Measurements from ENCODE around the gene PPRC1.

PPRC1 gene

DNA sequence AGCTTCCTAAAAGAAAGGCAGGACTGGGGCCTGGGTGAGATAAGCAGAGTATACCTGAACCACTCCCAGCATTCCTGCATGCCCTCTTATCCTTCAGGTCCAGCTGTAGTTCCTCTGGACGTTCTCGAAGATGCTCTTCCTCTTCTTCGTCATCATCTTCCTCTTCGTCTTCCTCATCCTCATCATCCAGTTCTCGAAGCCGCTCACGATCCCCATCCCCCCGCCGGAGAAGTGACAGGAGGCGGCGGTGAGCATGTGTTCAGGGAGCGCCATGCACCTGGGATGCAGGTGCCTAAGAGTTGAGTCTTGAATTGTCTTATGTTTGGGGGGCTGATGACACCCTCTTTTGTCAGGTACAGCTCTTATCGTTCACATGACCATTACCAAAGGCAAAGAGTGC is 15.4 kb downstream of the PPRC1 start:
- no peaks in the 10 kb centered on the region for H3K27me3 Mint-ChIP-seq
- peaks cover 56% of the 10 kb centered on the region for H3K36me3 Mint-ChIP-seq
- H3K9me3 Mint-ChIP-seq, result no peaks in the 10 kb centered on the region
- DNase-seq, result no peak
- H3K4me1 Mint-ChIP-seq, result peaks cover 22% of the 10 kb centered on the region
- CTCF ChIA-PET, result interaction anchor here (1.1 to 1.7 kb wide), 2 partner anchors 16 to 83 kb away, joined by 4 to 6 read pairs; partner anchors contain the start of gene PPRC1
- H3K27ac Mint-ChIP-seq, result no peak overlapping the region
- no peak overlapping the region for H3K4me3 Mint-ChIP-seq

DNA sequence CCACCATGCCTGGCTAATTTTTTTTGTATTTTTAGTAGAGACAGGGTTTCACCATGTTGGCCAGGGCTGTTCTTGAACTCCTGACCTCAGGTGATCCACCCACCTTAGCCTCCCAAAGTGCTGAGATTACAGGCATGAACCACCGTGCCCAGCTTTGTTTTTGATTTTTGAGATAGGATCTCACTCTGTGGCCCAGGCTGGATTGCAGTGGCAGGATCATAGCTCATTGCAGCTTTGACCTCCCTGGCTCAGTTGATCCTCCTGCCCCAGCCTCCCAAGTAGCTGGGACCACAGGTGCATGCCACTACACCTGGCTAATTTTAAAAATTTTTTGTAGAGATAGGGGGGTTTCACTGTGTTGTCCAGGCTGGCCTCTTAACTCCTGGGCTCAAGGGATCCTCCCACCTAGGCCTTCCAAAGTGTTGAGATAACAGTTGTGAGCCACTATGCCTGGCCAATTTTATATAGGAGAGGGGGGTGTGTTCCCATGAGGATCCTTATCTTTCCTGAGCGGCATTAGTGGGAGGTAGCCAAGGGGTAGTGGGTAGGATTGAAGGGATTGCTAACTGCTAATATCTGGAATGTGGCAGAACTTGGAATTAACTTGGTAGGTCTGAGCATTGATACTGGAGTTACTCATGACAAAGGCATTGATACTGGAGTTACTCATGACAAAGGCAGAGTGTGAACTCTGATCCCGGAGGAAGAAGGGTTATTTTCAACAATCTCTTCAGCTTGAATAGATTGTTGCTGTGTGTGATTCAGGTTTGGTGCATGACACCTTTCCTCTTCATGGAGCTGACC is 18.3 kb downstream of the PPRC1 start:
- no peak for DNase-seq

DNA sequence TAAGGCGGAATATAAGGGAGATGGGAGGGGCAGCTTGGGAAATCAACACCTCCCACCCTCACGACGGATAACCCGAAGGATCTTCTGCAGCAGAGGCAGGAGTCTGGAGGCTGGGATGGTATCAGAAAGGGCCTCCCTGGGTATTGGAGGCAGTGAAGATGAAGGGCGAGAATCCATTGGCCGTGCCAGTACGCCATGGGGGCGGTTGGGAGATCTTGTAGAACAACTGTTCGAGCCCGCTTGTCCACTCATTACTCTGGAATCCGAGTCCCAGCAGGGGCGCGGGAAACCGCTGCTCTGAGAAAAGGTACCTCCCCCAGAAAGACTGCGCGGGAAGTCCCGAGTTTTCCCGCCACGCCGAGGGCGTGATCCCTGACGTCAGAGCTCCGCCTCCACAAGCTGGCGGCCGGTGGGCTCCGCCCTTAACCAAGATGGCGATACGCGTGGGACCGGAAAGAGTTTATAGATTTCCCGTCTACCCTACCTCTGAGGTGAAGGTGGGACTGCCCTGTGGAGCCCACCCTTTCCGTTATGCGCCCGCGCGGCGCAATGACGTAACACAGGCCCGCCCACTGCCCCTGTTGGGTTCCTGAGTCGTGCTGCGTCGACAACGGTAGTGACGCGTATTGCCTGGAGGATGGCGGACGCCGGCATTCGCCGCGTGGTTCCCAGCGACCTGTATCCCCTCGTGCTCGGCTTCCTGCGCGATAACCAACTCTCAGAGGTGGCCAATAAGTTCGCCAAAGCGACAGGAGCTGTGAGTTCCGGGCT is 19.1 kb downstream of the PPRC1 start, which contains the start of gene NOLC1:
TSS of gene NOLC1 (plus strand) at position 616 of the 771 bp plus-strand sequence. CDS start at position 638, 22 bp downstream.
- H3K36me3 Mint-ChIP-seq, result peaks cover 56% of the 10 kb centered on the region
- H3K9me3 Mint-ChIP-seq, result no peaks in the 10 kb centered on the region
- DNase-seq, result peak; percentile 100
- H3K27ac Mint-ChIP-seq, result peak within 1 kb of the TSS; percentile 98
- H3K4me1 Mint-ChIP-seq, result peaks cover 49% of the 10 kb centered on the region
- peak within 1 kb of the TSS; percentile 98 for H3K4me3 Mint-ChIP-seq
- no peaks in the 10 kb centered on the region for H3K27me3 Mint-ChIP-seq
- CTCF ChIA-PET, result interaction anchor here (1.4 to 4.4 kb wide), 2 partner anchors 20 to 93 kb away, joined by 3 to 20 read pairs; partner anchors contain the start of genes GBF1 and PPRC1

More for the DNA sequence above, 18.3 kb downstream of the PPRC1 start:
- H3K27ac Mint-ChIP-seq, result peak overlapping the region; percentile 98
- no peaks in the 10 kb centered on the region for H3K9me3 Mint-ChIP-seq
- H3K4me1 Mint-ChIP-seq, result peaks cover 43% of the 10 kb centered on the region
- H3K36me3 Mint-ChIP-seq, result peaks cover 51% of the 10 kb centered on the region
- no peaks in the 10 kb centered on the region for H3K27me3 Mint-ChIP-seq
- H3K4me3 Mint-ChIP-seq, result peak overlapping the region; percentile 98
- CTCF ChIA-PET, result interaction anchor here (0.8 to 4.4 kb wide), 3 partner anchors 19 to 141 kb away, joined by 3 to 20 read pairs (median 3); partner anchors contain the start of genes GBF1 and PPRC1

DNA sequence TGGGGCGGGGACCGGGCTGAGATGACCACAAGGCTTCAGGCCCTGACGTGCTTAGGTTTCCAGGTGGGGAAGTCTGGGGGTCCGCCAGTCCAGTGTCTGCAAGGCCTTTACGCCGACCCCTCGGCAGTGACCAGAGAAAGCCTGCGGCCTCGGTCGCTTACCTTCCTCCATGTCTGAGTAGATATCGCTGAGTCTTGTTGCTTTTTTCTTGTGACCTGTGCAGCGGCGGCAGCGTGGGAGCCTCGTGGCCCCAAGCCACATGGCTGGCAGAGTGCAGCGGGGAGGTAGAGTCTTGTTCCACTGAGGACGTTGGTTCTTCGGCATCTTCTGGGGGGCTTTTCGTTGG is 19.7 kb downstream of the PPRC1 start:
- Mint-ChIP-seq H3K4me3 (peak overlapping the region; percentile 98), H3K27me3 (no peaks in the 10 kb centered on the region), H3K36me3 (peaks cover 58% of the 10 kb centered on the region), H3K4me1 (peaks cover 54% of the 10 kb centered on the region), H3K27ac (peak overlapping the region; percentile 98), H3K9me3 (no peaks in the 10 kb centered on the region)
- CTCF ChIA-PET, result interaction anchor here (1.4 to 4.4 kb wide), 3 partner anchors 17 to 93 kb away, joined by 3 to 20 read pairs (median 5); partner anchors contain the start of genes GBF1 and PPRC1
- no peak for DNase-seq

DNA sequence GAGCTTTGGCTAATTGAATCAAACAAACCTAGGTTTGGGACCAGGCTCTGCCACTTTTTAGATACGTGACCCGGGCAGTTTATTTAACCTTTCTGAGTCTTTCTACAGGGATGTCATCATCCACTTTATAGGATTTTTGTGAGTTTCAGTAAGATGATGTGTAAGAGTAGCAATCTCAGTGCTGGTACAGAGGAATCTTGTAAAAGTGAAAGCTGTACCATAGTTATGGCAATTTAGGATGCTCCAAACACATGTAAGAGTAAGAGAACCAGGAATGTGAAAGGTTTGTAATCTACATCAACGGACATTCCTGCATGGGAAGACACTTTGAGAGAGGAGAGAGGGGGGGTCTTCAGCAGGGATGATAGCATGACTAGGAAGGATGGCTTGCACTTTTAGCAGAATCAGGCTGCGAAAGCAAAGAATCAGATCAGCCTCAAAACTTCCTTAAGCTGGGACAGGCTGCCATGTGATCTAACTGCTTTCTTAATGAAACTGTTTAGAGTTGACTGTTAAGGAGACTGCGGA is 20.3 kb downstream of the PPRC1 start:
- peaks cover 59% of the 10 kb centered on the region for H3K4me1 Mint-ChIP-seq
- H3K27ac Mint-ChIP-seq, result peak overlapping the region; percentile 98
- H3K36me3 Mint-ChIP-seq, result peaks cover 56% of the 10 kb centered on the region
- peak overlapping the region; percentile 98 for H3K4me3 Mint-ChIP-seq
- no peak for DNase-seq
- no peaks in the 10 kb centered on the region for H3K9me3 Mint-ChIP-seq
- CTCF ChIA-PET, result interaction anchor here (2.3 to 4.4 kb wide), 2 partner anchors 16 to 21 kb away, joined by 5 to 20 read pairs; partner anchors contain the start of gene PPRC1
- H3K27me3 Mint-ChIP-seq, result no peaks in the 10 kb centered on the region

DNA sequence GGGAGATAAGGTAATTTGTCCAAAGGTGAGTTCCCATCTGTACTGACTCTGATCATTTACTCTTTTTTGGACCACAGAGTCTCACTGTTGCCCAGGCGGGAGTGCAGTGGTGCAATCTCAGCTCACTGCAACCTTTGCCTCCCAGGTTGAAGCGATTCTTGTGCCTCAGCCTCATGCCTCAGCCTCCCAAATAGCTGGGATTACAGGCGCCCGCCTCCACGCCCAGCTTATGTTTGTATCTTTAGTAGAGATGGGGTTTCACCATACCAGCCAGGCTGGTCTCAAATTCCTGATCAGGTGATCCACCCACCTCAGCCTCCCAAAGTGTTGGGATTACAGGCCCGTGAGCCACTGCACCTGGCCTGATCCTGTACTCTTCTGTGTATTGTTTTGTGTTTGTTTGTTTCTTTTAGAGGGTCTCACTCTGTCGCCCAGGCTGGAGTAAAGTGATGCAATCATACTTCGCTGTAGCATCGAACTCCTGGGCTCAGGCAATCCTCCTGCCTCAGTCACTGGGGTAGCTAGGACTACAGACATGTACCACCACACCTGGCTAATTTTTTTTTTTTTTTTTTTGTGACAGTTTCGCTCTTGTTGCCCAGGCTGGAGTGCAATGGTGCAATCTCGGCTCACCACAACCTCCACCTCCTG is 21.8 kb downstream of the PPRC1 start:
- CTCF ChIA-PET, result interaction anchor here (0.9 to 4.4 kb wide), 4 partner anchors 15 to 77 kb away, joined by 3 to 20 read pairs (median 5); partner anchors contain the start of gene PPRC1
- peaks cover 65% of the 10 kb centered on the region for H3K4me1 Mint-ChIP-seq
- no peaks in the 10 kb centered on the region for H3K27me3 Mint-ChIP-seq
- peak overlapping the region; percentile 49 for H3K27ac Mint-ChIP-seq
- H3K9me3 Mint-ChIP-seq, result no peaks in the 10 kb centered on the region
- no peak for DNase-seq
- H3K4me3 Mint-ChIP-seq, result peak overlapping the region; percentile 49
- H3K36me3 Mint-ChIP-seq, result peaks cover 56% of the 10 kb centered on the region

DNA sequence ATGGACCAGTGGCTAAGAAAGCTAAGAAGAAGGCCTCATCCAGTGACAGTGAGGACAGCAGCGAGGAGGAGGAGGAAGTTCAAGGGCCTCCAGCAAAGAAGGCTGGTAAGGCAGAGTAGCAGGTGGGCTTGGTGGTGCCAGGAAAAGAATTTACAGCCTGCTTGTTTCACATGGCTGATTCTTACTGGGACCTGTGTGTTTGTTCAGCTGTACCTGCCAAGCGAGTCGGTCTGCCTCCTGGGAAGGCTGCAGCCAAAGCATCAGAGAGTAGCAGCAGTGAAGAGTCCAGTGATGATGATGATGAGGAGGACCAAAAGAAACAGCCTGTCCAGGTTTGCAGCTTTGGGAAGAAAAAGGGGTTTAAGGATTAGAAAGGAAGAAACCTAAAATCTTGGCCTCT is 24.4 kb downstream of the PPRC1 start:
- H3K36me3 Mint-ChIP-seq, result peaks cover 71% of the 10 kb centered on the region
- no peak for DNase-seq
- peaks cover 50% of the 10 kb centered on the region for H3K4me1 Mint-ChIP-seq
- CTCF ChIA-PET, result interaction anchor here (1.2 to 1.5 kb wide), 2 partner anchors 32 to 73 kb away, joined by 3 to 5 read pairs; no protein-coding TSS in a partner anchor
- peak overlapping the region; percentile 6 for H3K27ac Mint-ChIP-seq
- no peaks in the 10 kb centered on the region for H3K27me3 Mint-ChIP-seq
- H3K4me3 Mint-ChIP-seq, result no peak overlapping the region
- H3K9me3 Mint-ChIP-seq, result no peaks in the 10 kb centered on the region

DNA sequence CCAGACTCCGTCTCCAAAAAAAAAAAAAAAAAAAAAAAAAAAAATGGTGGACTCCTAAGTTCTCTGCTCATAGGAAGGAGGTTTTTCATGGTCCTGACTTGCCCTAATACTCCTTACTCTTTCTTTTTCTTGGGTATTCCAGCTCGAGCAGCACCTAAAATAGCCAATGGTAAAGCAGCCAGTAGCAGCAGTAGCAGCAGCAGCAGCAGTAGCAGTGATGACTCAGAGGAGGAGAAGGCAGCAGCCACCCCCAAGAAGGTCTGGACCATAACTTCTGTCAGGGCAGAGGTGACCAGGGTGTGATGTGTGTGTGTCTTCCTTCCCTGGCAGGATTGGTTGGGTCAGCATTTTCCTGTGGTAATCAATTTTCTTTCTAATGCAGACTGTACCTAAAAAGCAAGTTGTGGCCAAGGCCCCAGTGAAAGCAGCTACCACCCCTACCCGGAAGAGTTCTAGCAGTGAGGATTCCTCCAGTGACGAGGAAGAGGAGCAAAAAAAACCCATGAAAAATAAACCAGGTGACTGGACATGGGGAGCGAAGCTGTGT is 26.3 kb downstream of the PPRC1 start:
- CTCF ChIA-PET, result interaction anchor here (1.7 to 3.8 kb wide), 2 partner anchors 11 to 264 kb away, joined by 3 to 25 read pairs; no protein-coding TSS in a partner anchor
- Mint-ChIP-seq H3K9me3 (no peaks in the 10 kb centered on the region), H3K4me1 (peaks cover 37% of the 10 kb centered on the region), H3K27ac (no peak overlapping the region), H3K4me3 (no peak overlapping the region), H3K27me3 (no peaks in the 10 kb centered on the region), H3K36me3 (peaks cover 70% of the 10 kb centered on the region)
- DNase-seq, result no peak

DNA sequence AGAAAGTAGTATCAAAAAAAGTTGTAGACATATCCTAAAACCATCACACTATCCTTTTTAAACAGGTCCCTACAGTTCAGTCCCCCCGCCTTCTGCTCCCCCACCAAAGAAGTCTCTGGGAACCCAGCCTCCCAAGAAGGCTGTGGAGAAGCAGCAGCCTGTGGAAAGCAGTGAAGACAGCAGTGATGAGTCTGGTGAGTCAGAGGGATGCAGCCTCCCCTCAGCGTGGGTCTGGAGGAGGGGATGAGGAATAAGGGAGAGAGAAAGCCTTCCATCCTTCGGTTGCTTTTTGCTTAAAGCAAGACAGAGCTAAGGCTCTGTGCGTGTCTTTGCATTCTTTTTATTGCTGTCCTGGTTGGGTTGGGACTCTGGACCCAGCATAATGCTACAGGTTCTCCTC is 27.0 kb downstream of the PPRC1 start:
- Mint-ChIP-seq H3K27me3 (no peaks in the 10 kb centered on the region), H3K4me1 (peaks cover 34% of the 10 kb centered on the region), H3K36me3 (peaks cover 71% of the 10 kb centered on the region), H3K9me3 (no peaks in the 10 kb centered on the region), H3K27ac (no peak overlapping the region), H3K4me3 (no peak overlapping the region)
- CTCF ChIA-PET, result interaction anchor here (1.7 to 3.8 kb wide), 2 partner anchors 10 to 263 kb away, joined by 3 to 25 read pairs; no protein-coding TSS in a partner anchor
- DNase-seq, result no peak

DNA sequence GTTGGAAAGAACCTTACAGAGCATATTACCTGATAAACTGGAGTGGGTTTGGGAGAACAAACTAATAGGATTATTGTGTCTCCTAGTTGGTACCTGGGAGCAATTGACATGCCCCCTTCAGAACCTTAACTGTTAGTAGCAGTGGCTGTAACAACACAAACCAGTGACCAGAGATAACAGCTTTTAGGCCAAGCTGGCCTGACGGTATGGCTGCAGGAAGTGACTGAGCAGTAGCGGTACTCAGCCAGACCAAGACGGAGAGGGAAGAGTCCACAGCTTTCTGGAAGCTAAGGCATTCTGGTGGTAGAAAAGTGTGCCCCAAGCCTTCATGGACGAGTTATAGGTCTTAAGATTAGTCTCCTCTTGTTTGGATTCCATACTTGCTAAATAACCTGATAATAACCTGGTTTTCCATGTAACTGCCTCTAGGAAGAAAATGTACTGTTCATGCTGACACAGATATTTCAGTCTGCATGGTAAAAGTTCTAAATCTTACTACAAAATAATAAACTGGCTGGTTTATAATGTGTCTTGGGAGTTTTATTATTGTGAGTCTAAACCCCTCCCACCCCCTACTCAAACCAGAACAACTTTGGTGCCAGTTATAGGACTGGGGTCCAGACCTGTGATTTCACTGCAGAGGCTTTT is 30.6 kb downstream of the PPRC1 start:
- Mint-ChIP-seq H3K27ac (peak overlapping the region; percentile 28), H3K9me3 (no peaks in the 10 kb centered on the region), H3K36me3 (peaks cover 47% of the 10 kb centered on the region), H3K4me1 (peaks cover 18% of the 10 kb centered on the region), H3K4me3 (no peak overlapping the region), H3K27me3 (no peaks in the 10 kb centered on the region)
- DNase-seq, result no peak
- CTCF ChIA-PET, result interaction anchor here (1.1 kb wide), 1 partner anchor 66 kb away, joined by 4 read pairs; no protein-coding TSS in a partner anchor

DNA sequence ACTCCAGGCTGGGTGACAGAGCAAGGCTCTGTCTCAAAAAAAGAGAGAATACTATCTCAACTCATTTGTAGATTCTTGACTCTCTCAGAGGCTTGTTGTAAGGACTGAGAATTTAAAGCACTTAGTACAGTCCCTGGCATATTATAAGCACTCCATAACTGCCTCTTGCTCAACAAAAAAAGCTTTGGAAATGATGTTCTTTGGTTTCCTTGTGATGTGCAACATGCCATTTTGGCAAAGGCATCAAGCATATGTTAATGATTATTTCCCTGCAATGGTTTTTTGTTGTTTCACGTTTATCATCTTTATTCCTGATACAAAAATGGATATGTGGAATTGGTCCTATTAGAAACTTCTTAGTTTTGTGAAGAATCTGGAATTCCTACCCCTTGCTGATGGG is 35.0 kb downstream of the PPRC1 start:
- DNase-seq, result no peak
- Mint-ChIP-seq H3K27ac (no peak overlapping the region), H3K4me1 (peaks cover 26% of the 10 kb centered on the region), H3K27me3 (peaks cover 4% of the 10 kb centered on the region), H3K9me3 (no peaks in the 10 kb centered on the region), H3K36me3 (peaks cover 13% of the 10 kb centered on the region), H3K4me3 (no peak overlapping the region)
- CTCF ChIA-PET, result interaction anchor here (0.9 to 9.4 kb wide), 5 partner anchors 59 to 311 kb away, joined by 3 to 125 read pairs (median 4); no protein-coding TSS in a partner anchor

DNA sequence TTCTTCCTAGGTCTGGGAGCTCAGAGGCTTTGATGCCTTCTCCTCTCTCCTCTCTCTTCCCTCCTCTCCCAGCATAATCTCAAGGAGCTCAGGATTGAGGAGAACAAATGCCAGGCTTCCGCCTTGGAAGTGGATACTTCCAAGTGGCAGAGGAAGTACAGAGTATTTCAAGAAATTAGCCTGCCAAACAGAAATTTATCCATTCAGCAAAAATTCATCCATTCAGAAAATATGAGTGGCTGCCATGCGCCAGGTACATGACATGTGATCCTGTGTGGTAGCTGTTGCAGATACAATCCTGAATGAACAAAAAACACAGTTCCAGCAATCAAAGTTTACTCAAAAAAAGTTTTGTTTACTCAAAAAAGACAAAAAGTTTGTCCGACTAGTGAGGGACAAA is 37.8 kb downstream of the PPRC1 start:
- H3K4me1 Mint-ChIP-seq, result peaks cover 18% of the 10 kb centered on the region
- H3K27ac Mint-ChIP-seq, result no peak overlapping the region
- CTCF ChIA-PET, result interaction anchor here (1.1 to 9.4 kb wide), 9 partner anchors 11 to 308 kb away, joined by 4 to 125 read pairs (median 21); partner anchors contain the start of gene ELOVL3
- H3K36me3 Mint-ChIP-seq, result no peaks in the 10 kb centered on the region
- DNase-seq, result no peak
- no peak overlapping the region for H3K4me3 Mint-ChIP-seq
- peaks cover 9% of the 10 kb centered on the region for H3K27me3 Mint-ChIP-seq
- H3K9me3 Mint-ChIP-seq, result no peaks in the 10 kb centered on the region
